Measurements from ENCODE around the gene SYTL3. TPM values are rescaled to one million over a fixed set of nuclear protein-coding genes. Genes with fewer than 3 reads are reported as not detected.

SYTL3 gene
- total RNA-seq, 1 experiment from 2014 or later = 0.09 TPM

DNA sequence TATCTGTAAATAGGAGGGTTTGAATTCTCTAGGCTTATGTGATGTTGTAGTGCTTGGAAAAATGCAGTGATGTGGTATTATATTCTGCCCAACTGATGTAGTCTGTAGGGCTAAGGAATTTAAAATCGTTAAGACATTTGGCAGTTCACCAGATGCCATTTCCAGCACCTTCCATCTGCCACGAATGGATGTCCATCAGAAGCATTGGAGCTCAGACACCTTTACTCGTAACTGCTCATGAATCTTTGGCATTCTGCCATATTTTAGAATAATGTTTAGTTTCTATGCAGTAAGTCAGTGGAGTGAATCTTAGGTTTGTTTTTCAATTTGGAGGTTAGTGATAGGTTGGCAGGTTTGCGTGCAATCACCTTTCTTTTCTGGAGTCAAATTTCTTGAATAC, 2.4 kb upstream of the SYTL3 start:
- Histone ChIP-seq H3K9ac (ENCODE audit: extremely low read depth, insufficient read length, low read length) (no peak overlapping the region), H4K20me1 (ENCODE audit: control insufficient read depth, insufficient read depth, insufficient read length) (no peaks in the 10 kb centered on the region), H4K91ac (ENCODE audit: insufficient read length, low read depth, low read length) (no peak overlapping the region), H4K8ac (replicated peaks; ENCODE audit: insufficient read length, low read depth, low read length) (no peak overlapping the region), H3K79me1 (ENCODE audit: insufficient read depth, low read depth, low read length, poor library complexity, severe bottlenecking) (no peaks in the 10 kb centered on the region), H3K79me2 (ENCODE audit: insufficient read depth, low read length) (no peaks in the 10 kb centered on the region; the same call in 1 of the 2 replicates), H3K4me2 (ENCODE audit: insufficient read depth, insufficient read length, low read length) (no peak overlapping the region), H2AFZ (ENCODE audit: low read length) (no peak overlapping the region), H3K27me3 (ENCODE audit: insufficient read depth, low read length) (peaks cover 5% of the 10 kb centered on the region; the same call in 1 of the 2 replicates), H3K9me3 (ENCODE audit: control insufficient read depth, low read depth, low read length) (no peaks in the 10 kb centered on the region), H2BK12ac (ENCODE audit: insufficient read length, low read depth, low read length) (no peak overlapping the region), H2BK120ac (ENCODE audit: low read depth, low read length, poor library complexity, severe bottlenecking) (no peak overlapping the region), H3K23ac (ENCODE audit: insufficient read length, low read depth, low read length) (no peak overlapping the region), H2BK20ac (ENCODE audit: low read depth, low read length, poor library complexity, severe bottlenecking) (no peak overlapping the region), H3K4ac (ENCODE audit: low read depth, low read length) (no peak overlapping the region), H3K56ac (ENCODE audit: insufficient read length, low read depth, low read length) (no peak overlapping the region), H3K23me2 (ENCODE audit: insufficient read length, low read depth, low read length, poor library complexity, severe bottlenecking) (peaks cover 4% of the 10 kb centered on the region), H4K5ac (ENCODE audit: insufficient read length, low read depth, low read length) (no peak overlapping the region), H2AK5ac (ENCODE audit: insufficient read length, low read length) (no peak overlapping the region), H2BK15ac (ENCODE audit: low read depth, low read length) (no peak overlapping the region), H2BK5ac (ENCODE audit: insufficient read length, low read length) (no peak overlapping the region), H3K4me1 (ENCODE audit: insufficient read depth, low read length) (no peaks in the 10 kb centered on the region), H3K14ac (ENCODE audit: insufficient read depth, low read length) (no peak overlapping the region), H3K27ac (ENCODE audit: insufficient read length, low read depth, low read length) (no peak overlapping the region), H3T11ph (ENCODE audit: low read length) (no peak overlapping the region), H3K18ac (ENCODE audit: insufficient read length, low read depth, low read length) (no peak overlapping the region)
- peaks cover 0 to 4% (median 0%) of the 10 kb centered on the region in 3 experiments; a peak in 2 of 7 replicates for H3K36me3 Mint-ChIP-seq (ENCODE audit: insufficient read depth in 1 of 3, low read depth in 3 of 3)
- H3K27me3 Mint-ChIP-seq (ENCODE audit: low read depth) = peaks cover 20% of the 10 kb centered on the region
- no peaks in the 10 kb centered on the region for H3K9me3 Mint-ChIP-seq
- TF ChIP-seq, protein P1, sequence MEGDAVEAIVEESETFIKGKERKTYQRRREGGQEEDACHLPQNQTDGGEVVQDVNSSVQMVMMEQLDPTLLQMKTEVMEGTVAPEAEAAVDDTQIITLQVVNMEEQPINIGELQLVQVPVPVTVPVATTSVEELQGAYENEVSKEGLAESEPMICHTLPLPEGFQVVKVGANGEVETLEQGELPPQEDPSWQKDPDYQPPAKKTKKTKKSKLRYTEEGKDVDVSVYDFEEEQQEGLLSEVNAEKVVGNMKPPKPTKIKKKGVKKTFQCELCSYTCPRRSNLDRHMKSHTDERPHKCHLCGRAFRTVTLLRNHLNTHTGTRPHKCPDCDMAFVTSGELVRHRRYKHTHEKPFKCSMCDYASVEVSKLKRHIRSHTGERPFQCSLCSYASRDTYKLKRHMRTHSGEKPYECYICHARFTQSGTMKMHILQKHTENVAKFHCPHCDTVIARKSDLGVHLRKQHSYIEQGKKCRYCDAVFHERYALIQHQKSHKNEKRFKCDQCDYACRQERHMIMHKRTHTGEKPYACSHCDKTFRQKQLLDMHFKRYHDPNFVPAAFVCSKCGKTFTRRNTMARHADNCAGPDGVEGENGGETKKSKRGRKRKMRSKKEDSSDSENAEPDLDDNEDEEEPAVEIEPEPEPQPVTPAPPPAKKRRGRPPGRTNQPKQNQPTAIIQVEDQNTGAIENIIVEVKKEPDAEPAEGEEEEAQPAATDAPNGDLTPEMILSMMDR (conservative IDR thresholded peaks at IDR 0.05) = no peak
- H3K4me1 Mint-ChIP-seq = peaks cover 15 to 25% of the 10 kb centered on the region in 2 experiments
- no peak for DNase-seq
- WGBS (ENCODE audit: extremely low coverage, insufficient read length, low lambda C conversion rate) = no CpG with 5 or more reads among the region's 4 CpGs
- no peak overlapping the region for H3K27ac Mint-ChIP-seq
- H3K4me3 Mint-ChIP-seq = no peak overlapping the region

Measured in H9 (cell line).